ENCODE data around the gene LTF.

LTF gene

DNA sequence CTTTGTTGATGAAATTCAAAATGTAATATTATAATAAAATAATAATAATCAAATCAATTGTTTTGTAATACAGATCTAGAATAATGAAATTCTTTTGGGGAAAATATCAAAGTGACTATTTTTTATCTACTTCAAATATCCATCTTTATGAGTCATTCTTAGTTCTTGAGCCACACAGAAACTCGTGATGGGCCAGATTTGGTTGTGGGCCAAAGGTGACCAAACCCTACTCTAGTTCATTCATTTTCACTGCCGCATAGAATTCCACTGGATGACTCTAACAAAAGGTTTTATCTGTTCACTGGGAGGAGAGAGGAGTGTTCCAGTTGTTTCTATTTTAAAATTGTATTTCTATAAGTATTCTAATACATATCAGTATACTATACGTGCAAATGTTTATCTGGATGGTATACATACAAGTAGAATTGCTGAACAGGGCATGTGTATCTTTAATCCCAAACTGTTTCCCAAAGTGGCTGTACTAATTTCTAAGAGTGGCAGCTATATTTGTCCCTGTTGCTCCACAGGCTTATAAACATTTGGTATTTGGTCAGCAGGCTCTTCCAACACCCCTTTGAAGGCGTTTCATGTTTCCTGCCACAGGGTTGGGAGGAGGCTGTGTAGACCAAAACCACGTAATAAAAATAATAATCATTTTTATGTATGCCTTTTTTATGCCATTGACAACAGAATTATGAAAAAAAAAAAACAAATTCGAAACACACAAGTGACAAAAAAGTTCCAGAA lies 25.8 kb upstream of the LTF start:
- no peak for DNase-seq (ENCODE audit: low spot score)

DNA sequence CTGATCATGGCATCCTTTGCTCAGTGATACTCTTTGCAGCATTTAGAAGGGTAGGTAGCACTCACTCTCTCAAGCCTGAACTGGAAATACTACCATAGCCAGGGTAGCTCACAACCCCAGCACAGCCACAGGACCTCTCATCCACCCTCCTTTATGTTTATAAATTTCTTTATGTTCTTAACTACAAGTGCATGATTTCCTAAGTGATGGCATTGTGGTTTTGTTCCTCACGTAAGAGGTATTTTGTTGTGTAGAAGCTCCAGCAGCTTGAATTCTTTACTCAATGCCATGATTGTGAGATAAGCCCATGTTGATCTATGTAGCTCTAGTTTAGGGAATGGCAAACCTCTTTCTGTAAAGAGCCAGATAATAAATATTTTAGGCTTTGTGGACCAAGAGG lies 25.2 kb upstream of the LTF start:
- no peak for DNase-seq (ENCODE audit: low spot score)

DNA sequence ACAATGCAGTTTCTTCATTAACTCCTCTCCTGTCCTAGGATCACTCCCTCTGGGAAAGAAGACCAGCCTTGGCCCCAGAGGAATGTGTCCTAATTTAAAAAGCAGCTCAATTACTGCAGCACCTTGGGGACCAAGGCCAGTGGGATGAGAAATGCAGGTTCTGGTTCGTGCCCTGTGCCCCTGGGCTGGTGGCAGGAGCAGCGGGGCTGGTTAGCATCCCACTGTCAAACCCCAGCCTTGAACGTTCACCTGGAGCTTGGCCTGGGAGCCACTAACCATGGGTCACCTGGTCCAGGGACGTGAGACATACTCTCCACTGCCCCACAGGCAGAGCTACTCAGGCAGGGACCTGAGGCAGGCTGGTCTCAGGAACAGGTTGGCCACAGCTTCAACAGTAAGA lies 24.7 kb upstream of the LTF start:
- DNase-seq (ENCODE audit: low spot score) = no peak

DNA sequence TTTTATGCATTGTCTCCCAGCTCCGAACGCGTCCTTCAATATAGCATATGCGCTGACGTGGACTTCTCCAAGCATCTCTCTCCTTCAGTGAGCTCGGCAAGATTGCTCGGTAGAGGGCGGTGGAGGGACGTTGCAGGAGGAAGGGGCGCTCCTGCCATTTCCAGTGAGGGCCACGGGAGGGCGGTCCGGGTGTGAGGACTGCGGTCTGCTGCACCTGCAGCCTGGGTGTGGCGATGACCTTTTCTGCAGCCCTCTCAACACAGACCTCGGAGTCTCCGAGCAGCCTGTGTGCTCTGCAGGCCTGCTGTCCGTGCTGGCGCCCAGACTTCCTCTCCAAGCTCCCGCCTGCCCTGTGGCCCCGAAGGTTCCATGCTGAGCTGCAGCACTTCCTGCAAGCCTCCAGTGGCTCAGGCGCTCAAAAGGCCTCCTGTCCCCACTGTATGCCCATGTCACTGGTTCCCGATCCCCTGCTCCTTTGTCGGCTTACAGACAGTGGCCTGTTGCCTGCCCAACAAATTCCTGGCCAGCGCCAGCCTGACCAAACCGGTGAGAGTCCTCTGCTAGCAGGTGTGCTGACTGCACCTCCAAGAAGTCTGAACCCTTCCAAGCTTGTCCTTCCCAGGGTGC lies 24.1 kb upstream of the LTF start:
- peak; percentile 92 for DNase-seq (ENCODE audit: low spot score)

DNA sequence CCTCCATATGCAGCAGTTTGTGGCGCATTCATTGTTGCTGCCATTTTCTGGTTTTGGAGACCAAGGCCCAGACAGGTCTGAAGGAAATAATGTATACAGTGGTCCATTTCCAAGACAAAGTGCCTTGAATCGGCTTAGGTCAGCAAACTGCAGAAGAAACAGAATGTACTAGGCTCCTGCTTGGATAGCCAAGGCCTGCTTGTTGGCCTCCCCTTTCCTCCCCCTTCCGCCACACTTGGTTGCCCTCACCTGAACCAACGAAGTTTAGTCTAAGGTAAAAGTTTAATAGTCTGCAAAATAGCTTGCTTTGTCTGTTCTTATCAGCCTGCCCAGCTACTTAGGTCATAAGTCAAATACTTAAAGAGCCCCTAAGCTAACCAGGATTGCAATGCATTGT lies 21.1 kb upstream of the LTF start:
- no peak for DNase-seq (ENCODE audit: low spot score)

DNA sequence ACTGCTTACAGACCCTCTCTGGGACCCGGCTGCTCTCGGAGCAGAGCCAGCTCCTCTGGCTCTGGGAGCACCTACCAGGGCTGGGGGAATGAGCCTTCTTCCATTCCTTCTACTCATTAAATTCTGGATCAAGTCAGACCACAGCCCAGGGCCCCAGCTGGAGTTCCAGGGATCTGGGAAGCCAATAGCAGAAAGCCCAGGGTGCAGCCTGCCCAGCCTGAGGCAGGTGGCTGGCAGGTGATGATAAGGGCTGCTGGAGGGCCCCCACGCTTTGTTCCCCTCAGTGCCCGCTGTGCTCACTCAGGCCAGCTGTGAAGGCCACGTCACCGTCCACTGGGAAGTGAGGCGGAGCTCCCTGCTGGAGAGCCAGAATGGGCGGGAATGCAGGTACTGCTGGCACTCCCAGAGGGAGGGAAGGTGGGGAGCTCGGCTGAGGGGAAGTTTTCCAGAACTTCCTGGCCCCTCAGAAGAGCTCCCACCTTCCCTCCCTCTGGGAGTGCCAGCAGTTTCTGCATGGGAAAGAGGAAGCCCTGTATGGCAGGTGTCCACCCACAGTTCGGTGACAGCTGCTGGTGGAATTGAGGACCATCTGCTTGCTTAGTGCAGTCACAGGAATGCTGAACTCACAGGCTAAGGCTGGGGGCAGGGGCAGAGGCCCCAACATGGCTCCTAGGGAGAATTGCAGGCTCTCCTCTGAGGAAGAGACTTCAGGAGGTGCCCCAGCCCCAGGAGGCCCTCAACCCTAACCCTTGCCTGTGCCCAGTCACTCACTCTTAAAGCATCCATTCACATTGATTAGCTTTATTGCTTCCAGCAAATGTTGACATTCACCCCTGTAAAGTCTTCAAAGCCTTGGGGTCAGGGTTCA lies 20.4 kb upstream of the LTF start:
- peak; percentile 52 for DNase-seq (ENCODE audit: low spot score)

DNA sequence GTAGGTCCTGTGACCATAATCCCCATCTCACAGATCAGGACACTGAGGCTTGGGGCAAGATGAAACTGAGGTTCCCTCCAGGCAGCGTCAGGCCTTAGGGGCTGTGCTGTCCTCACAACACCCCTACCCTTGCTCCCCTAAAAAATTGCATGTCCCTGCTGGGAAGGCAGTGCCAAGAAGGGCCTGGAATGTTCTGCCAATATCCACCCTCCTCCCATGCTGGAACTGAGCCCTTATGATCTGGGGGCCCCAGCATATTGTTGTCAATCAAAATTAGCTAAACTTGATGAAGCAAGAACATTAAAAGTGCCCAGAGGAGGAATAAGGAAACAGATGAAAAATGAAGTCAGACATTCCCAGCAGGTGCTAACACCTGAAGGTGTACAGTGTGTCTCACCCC lies 19.7 kb upstream of the LTF start:
- no peak for DNase-seq (ENCODE audit: low spot score)

DNA sequence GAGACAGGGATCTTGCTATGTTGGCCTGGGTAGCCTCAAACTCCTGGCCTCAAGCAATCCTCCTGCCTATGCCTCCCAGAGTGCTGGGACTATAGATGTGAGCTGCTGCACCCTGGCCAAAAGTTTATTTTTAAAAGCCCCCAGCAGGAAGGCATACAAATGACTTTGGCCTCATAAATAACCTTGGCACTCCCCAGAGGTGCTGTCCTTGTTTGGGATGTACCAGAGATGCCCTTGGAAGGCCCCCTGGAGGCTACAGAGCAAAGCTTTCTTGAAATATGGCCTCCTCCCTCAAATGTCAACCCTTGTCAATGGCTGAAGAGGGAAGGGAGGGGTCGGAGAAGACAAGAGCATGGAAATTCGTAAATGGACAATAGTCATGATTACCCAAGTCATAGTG lies 19.1 kb upstream of the LTF start:
- no peak for DNase-seq (ENCODE audit: low spot score)

DNA sequence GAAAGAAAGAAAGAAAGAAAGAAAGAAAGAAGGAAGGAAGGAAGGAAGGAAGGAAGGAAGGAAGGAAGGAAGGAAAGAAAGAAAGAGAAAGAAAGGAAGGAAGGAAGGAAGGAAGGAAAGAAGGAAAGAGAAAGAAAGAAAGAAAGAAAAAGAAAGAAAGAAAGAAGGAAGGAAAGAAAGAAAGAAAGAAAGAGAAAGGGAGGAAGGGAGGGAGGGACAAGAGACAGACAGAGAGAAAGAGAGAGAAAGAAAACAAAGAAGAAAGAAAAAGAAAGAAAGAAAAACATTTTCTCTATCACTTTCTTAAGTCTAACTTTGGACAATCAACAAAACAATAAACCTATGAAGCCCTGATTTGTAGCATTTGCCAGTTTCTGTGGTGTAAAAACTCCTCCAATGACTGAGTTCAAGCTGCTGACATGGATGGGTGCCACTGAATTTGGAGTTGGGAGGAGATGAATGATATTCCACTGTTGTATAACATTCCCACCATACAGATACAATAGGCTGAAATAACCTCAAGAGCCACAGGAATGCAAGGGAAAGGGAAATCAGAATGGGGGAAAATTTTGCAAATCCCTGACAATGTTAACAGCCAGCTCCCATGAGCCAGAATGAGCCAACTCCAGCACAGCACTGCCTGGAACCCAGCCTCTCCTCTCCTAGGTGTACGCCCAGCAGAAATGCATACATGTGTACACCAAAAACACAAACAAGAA lies 18.1 kb upstream of the LTF start:
- DNase-seq (ENCODE audit: low spot score) = no peak

DNA sequence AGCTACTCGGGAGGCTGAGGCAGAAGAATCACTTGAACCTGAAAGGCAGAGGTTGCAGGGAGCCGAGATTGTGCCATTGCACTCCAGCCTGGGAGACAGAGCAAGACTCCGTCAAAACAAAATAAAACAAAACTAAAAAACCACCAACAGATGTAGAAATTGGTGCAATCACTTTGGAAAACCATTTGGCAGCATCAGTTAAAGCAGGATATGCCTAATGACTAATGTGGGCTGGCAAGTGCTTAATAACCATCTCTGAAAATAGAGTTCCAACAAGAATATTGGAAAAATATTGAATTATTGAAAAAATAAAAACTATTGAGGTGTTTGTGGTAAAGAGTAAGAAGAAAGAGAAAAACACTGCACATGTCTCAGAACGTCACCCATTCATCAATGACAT lies 16.9 kb upstream of the LTF start:
- DNase-seq (ENCODE audit: low spot score) = no peak

DNA sequence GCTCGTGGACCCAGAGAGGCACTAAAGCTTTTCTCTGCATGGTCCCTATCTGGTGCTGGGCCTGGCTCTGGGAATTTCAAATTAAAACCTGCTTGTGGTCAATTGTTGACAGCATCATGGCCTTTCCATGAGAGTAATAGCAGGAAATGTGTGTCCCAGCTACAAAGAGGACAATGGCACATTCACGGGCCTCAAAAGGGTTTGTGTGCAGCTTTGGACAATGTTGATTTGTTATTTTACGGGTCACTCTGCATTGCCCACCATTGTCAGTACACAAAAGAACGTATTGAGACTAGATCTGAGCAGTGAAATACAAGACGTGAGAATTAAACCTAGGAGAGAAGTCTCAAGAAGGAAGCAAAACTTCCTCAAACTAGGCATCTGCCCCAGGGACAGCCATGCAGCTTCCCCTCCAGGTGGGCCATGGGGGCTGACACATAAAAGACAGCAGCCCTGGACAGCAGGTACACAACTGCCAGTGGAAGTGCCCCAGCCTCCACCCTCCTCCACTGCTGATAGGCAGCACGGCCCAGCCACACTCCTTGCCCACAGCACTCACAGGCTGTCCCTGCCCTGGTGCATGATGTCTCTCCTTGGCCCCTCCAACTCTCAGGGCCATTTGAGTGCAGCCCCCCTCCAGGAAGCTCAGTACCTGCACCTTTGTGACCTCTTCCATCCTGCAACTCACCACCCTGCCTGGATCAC lies 15.9 kb upstream of the LTF start:
- DNase-seq (ENCODE audit: low spot score) = no peak

DNA sequence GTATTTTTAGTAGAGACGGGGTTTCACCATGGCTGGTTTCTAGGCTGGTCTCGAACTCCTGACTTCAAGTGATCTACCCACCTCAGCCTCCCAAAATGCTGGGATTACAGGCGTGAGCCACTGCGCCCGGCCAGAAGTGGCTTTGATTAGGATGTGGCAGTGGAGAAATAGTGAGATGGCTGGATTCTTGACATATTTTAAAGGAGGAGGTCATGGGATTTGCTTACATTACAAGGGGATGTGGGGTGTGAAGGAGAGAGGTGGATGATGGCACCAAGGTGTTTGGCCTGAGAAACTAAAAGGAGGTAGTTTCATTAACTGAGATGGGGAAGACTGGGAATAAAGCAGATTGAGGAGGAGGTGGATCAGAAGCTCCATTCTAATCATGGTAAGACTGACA lies 15.0 kb upstream of the LTF start:
- no peak for DNase-seq (ENCODE audit: low spot score)

DNA sequence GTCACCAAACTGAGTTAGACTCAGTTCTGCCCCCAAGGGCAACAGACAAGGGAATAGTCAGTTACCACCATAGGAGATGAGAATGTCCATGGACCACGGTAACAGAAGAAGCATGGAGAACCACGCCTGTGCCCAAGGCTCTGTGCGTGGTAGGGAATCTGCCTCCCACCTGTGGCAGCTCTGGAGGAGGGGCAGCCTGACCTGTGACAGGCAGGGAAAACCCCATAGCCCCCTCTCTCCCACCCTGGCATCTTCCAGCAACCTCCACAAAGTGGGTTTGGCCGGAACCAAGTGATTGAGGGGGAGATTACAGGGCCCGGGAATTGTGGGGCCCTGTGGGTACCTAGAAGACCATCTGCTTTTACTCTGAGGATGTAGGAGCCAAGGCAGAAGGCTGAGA lies 14.3 kb upstream of the LTF start:
- no peak for DNase-seq (ENCODE audit: low spot score)

DNA sequence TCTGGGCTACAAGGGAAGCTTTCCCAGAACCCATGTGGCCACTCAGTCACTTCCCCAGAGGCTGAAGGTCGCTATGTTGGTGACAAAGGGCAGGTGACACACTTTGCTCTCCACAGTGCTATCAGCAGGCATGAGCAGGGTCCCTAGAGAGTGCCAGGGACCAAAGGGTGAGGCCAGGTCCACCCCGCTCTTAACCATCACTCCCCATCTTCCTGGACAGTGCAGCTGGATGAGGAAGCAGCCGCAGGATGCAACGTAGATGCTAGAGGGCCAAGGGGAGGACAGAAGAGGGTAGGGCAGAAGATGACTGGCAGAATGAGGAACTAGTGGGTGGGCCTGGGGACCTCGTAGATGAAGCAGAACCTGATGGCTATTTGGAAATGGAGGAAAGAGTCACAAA lies 13.6 kb upstream of the LTF start:
- DNase-seq (ENCODE audit: low spot score) = no peak

DNA sequence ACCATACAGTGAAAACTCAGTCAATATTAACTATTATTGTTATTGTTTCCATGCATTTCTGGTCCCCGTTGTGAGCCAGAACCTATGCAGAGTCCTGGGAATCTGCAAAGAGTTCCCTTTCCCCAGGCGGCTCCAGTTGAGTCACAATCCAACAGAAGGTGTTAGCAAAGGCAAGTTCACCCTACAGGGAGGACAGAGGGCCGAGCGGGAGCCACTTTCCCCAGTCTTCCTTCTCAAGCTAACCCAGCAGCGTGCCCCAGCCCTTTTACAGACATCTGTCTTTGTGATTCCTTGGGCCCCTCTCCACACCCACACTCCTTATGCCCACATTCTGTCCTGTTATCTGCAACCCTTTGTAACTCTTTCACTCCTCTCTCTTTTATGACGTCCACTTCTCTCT lies 13.1 kb upstream of the LTF start:
- no peak for DNase-seq (ENCODE audit: low spot score)

DNA sequence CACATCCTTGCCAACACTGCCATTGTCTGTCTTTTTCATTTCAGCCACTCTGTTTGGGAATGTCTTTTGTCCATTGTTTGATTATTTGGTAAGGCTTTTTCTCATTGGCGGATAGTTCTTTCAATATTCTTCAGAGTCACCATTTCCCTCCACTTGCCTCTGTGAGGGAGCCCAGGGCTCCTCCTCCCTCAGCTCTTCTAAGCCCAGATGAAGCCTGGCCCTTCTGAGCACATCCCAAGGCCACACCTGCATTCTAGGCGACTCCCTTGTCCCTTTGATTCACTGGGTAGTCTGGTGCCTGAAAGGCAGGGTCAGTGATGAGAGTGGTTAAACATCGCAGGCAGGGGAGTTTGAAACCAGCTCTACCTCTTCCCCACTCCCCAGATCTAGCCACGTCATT lies 12.4 kb upstream of the LTF start:
- DNase-seq (ENCODE audit: low spot score) = no peak

DNA sequence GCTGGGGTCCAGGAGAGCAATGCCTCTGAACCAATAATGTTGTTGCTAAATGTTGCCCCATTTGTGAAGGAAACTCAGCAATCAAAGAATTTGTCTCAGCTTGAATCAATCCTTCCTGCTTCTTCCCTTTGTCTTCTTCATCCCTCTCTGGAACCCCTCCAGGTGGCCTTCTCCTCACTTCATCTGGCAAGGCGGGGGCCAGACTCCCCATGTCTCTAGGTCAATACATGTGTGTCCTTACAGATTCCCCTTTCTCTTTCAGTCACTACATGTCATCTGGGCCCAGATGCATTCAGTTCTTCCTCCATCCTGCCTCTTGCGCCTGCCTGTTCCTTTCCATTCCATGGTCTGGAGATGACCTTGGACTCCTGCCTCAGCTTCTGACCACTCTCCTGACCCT lies 8.0 kb upstream of the LTF start:
- DNase-seq (ENCODE audit: low spot score) = no peak

DNA sequence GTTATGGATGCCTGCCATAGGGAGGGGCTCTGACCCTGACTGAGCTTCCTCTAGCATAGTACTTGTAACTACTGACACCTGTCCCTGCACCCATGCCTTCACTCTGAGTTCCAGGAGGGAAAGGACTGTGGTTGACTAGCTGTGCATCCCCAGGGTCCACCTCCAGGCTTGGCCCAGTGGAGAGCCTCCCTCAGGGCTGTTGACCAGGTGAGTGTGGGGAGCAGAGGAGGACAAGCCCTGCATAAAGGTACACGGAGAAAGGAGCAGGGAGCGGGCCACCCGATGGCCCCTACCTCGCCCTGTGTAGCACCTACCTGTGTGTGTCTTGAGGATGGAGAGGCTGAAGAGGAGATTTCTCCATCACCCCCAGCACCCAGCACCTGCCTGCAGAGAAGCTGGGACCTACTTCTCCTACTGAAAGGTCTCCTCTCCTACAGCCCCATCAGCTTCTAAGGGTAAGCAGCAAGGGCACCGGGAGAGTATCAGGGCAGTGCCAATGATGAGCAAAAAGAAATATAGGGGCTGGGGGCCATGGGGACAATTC lies 6.7 kb upstream of the LTF start:
- no peak for DNase-seq (ENCODE audit: low spot score)

DNA sequence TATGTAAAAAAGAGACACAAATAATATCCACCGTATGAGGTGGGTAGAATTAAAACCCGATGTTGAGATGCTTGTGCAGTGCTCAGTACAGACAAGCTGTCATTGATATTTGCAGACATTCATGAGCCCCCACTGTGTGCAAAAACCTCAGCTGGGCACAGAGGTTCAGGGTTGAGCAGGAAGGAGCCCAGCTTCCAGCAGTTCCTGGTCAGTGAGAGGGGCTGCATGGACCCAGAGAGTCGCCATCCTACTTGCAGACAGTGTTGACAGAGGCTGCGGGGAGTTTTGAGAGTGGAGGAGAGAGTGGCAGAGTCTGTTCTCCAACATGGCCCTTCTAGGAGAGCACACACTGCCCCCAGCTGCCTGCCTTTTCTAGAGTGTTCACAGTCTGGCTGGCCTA lies 6.1 kb upstream of the LTF start:
- no peak for DNase-seq (ENCODE audit: low spot score)

DNA sequence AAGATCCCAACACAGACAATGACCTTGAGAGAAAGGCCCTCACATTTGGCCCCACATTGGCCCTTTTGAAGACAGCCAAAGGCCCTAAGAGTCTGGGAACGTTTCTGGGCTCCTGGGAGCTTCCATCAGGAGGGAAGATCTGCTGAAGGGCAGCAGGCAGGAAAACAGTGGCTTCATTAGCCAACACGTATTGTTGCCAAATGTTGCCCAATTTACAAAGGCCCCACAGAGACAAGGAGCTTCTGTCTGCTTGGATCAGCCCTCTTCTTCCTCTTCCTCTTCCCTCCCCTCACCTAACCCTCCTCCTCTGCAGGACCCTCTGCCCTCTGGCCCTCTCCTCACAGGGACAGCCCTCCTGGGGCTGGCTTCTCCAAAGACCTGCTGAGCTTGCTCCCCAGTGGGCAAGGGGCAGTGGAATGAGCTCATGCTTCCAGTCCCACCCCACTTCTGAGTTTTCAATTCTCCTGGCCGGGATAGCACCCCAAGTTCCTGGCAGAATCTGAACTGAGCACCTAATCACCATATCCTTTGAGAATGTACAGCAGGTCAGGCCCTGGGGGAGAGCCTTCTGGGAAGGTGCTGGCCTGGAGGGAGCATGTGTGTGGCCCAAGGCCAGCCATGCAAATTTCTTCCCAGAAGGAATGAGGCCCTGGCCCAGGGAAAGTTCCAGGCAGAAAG lies 5.1 kb upstream of the LTF start:
- no peak for DNase-seq (ENCODE audit: low spot score)

Measured in cerebellar cortex (tissue), 1 donor.